Measurements from ENCODE around the gene MXRA7.
A peak's percentile ranks its signal among the peaks of the same experiment; 100 is the strongest.
"Not testable (repeated sequence)": the region's sequence is repeated elsewhere in the genome, so short reads cannot be mapped to it uniquely, and the experiment has no call there.

MXRA7 gene

GRCh38 chr17:76735586-76736348, 25.0 kb upstream of the MXRA7 start:
- no peak for DNase-seq (ENCODE audit: low spot score)

DNA sequence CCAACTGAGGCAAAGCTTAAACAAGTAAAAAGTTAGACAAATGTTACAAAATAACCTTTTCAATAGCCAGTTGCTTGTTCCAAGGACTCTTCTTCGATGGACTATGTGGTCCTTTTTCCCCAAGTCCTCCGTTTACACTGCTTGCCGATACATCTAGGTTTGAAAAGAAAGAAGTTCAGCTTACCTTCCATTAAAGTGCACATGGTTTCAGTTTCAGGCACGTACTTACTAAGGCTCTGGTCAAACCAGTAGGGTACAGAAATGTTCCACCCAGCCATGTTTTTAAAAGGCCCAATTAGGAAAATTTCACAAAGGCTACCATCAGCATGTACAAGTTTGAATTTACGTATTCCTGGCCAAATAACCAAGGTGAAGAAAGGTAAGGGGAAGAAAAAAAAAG, 24.2 kb upstream of the MXRA7 start:
- no peak for DNase-seq (ENCODE audit: low spot score)

GRCh38 chr17:76734080-76734840, 23.5 kb upstream of the MXRA7 start:
- DNase-seq (ENCODE audit: low spot score) = no peak

- no peak for DNase-seq (ENCODE audit: low spot score)
Measured at GRCh38 chr17:76733618-76733957, 22.8 kb upstream of the MXRA7 start.

DNA sequence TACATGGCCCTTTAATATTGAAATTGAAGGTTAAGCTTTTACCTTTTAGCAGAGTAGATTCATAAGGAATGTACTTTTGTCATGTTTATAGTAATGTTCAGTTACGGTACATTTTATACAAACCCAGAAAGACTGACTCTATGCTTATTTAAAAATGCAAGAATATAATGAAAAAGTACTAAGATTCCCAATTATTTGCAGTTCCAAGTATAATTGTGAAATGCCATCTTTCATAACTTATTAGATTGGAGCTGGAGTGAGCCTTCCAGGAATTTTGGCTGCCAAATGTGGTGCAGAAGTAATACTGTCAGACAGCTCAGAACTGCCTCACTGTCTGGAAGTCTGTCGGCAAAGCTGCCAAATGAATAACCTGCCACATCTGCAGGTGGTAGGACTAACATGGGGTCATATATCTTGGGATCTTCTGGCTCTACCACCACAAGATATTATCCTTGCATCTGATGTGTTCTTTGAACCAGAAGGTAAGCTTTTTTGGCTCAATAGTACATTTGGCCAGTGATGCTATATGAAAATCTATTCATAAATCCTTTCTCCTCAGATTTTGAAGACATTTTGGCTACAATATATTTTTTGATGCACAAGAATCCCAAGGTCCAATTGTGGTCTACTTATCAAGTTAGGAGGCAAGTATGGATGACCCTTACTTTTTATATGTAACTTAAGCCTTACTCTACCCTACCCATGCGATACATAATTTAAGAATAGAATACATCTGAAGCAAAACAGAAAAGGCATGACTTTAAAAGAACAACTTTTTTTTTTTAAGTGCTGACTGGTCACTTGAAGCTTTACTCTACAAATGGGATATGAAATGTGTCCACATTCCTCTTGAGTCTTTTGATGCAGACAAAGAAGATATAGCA, 22.2 kb upstream of the MXRA7 start:
- DNase-seq (ENCODE audit: low spot score) = no peak

- not testable (repeated sequence) for DNase-seq (ENCODE audit: low spot score)
Measured at GRCh38 chr17:76731800-76732733, 21.3 kb upstream of the MXRA7 start.

DNA sequence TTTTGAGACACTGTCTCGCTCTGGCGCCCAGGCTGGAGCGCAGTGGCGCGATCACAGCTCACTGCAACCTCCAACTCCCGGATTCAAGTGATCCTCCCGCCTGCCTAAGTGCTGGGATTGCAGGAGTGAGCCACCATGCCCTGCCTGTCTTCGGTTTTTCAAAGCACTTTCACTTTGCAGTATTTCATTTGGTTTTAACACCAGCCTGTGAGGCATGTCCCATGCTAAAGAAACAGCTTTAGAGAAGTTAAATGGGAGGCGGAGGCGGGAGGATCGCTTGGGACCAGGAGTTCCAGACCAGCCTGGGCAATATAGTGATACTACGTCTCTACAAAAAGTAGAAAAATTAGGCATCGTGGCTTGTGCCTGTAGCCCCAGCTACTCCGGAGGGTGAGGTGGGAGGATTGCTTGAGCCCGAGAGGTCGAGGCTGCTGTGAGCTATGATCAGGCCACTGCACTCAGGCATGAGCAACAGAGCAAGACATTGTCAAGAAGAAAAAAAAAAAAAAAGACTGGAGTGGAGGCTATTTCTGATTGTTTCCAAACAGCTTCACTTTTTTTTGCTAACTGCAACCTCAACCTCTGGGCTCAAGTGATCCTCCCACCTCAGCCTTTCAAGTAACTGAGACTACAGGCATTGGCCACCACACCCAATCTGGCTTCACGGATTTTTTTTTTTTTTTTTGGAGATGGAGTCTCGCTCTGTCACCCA, 17.1 kb upstream of the MXRA7 start:
- DNase-seq (ENCODE audit: low spot score) = no peak

GRCh38 chr17:76726776-76727718, 16.3 kb upstream of the MXRA7 start, which contains the start of gene METTL23:
TSS of gene METTL23 (plus strand) at chr17:76726839. CDS start at chr17:76729711, 2,872 bp downstream.
- peak; percentile 79 for DNase-seq (ENCODE audit: low spot score)

GRCh38 chr17:76726231-76726775, 15.5 kb upstream of the MXRA7 start, which contains the start of gene JMJD6:
TSS of gene JMJD6 (minus strand) at chr17:76726606. CDS start at chr17:76726475, 131 bp downstream.
- peak; percentile 94 for DNase-seq (ENCODE audit: low spot score)

GRCh38 chr17:76725580-76726230, 14.9 kb upstream of the MXRA7 start:
- DNase-seq (ENCODE audit: low spot score) = peak; percentile 63

GRCh38 chr17:76723812-76724211, 13.0 kb upstream of the MXRA7 start:
- DNase-seq (ENCODE audit: low spot score) = no peak

DNA sequence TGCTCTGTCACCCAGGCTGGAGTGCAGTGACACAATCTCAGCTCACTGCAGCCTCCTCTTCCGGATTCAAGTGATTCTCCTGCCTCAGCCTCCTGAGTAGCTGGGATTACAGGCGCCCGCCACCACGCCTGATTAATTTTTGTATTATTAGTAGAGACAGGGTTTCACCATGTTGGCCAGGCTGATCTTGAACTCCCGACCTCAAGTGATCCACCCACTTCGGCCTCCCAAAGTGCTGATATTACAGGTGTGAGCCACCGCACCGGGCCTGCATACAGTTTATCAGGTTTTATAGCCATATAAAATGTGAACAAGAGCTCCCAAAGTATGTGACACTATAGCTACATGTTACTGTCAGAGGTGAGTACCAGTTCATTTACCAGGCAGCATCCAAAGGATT, 12.2 kb upstream of the MXRA7 start:
- DNase-seq (ENCODE audit: low spot score) = not testable (repeated sequence)

DNA sequence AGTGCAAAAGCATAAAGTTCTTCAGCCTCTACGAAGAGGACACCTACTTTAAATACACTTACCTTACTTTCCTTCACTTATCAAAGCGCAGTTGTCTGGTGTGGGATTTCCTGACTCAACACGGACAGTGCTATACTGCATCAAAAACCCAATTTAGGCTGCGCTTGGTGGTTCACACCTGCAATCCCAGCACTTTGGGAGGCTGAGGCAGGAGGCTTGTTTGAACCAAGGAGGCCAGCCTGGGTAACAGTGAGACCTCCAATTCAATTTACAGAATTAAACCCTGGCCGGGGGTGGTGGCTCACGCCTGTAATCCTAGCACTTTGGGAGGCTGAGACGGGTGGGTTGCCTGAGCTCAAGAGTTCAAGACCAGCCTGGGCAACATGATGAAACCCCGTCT, 11.5 kb upstream of the MXRA7 start:
- no peak for DNase-seq (ENCODE audit: low spot score)

DNA sequence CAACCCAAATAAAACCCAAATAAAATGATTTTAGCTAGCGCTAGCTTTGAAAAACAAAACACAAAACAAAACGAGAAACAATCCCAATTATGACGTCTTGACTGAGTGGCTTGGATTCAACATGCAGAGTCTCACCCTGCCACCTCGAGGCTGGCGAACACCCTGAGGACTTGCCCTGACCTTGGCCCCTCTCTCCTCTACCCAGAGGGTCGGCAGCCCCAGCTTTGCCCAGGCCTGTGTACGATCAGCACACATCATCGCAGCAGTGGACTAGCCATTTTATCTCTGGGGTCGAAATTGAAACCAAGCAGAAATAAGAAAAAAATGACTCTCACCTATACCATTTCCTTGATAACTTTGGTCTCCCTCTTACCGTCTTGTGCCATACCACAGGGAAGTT, 10.7 kb upstream of the MXRA7 start:
- DNase-seq (ENCODE audit: low spot score) = no peak

DNA sequence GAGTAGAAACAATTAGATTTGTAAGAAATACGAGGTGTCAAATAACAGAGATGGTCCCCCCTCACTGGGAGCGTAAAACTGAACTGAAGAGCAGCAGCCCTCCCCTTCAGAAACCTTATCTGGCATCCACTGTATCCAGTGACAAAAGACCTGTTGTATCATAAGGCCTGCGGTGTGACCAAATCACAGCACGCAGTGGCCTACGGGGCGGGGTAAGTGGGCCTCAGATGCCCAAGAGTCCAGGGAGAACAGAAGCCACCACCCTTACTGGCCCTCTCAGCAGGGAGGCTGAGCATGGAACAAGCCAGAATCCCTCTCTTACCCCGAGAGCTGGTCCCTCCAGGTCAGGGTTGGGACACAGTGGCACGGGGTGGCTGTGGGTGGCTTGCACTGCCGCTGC, 10.2 kb upstream of the MXRA7 start:
- DNase-seq (ENCODE audit: low spot score) = no peak

DNA sequence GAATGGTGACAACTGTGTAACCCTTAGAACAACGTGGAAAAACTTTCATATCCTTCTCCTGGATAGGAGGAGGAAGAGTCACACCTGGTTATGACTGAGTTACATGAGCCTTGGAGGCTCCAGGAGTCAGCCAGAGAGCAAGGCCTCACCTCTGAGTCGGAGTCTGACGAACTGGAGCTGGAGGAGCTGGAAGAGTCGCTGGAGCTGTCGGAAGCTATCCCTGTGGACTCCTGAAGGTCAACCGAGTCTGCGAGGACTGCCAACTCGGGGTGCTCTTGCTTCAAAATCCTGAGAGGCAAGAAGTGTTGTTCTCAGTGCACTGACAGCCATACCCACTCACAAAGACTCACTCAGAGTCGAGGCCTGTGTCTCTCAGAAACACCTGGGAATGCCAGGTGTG, 9.4 kb upstream of the MXRA7 start:
- DNase-seq (ENCODE audit: low spot score) = no peak

GRCh38 chr17:76718516-76718915, 7.8 kb upstream of the MXRA7 start:
- no peak for DNase-seq (ENCODE audit: low spot score)

DNA sequence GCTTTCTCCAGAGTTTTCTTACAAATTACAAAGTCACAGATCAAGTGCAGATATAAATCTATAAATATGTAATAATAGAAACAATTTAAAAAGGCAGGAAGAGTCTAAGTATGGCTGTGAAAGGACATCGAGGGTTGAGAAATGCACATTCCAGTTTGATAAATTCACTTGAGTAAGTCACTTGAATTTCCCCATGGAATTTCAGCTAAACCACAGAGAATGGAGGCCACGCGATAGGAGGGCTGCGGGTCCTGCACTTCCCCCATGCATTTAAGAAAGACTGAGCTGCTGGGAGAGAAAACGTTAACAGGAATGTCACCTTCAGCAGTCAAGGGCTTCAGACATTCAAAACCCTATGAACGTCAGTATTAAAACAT, 6.1 kb upstream of the MXRA7 start:
- no peak for DNase-seq (ENCODE audit: low spot score)

Measured in germinal center (tissue), 1 donor.